Vagina (tissue), 2 donors: ENCODE data around the gene AUP1.

Experiments
- POLR2A ChIP-seq, 2 donors: fragments of 450-650 bp; IDR thresholded peaks; one replicate each; pipeline ENCODE4 v1.6.1; 2017; ENCODE audit warnings: antibody characterized with exemption in 2 of 2, mild to moderate bottlenecking in 2 of 2, moderate library complexity in 2 of 2
- POLR2AphosphoS5 ChIP-seq, 2 donors: sonication (generic); formaldehyde crosslinking; IDR thresholded peaks; one replicate each; pipeline ENCODE4 v1.9.0; 2017; ENCODE audit warnings: antibody characterized with exemption in 2 of 2, mild to moderate bottlenecking in 2 of 2, low read depth in 1 of 2; ENCODE audit not compliant: insufficient read depth in 1 of 2
- TF ChIP-seq, protein P1 (sequence below), 3 experiments: fragments of 450-650 bp in 2 of 3; fragments of 200-600 bp in 1 of 3; sonication (generic) in 1 of 3; IDR thresholded peaks; one replicate each; pipeline ENCODE4 v1.5.1; 2017 to 2019; ENCODE audit warnings: antibody characterized with exemption in 3 of 3, mild to moderate bottlenecking in 2 of 3, moderate library complexity in 2 of 3

DNA sequence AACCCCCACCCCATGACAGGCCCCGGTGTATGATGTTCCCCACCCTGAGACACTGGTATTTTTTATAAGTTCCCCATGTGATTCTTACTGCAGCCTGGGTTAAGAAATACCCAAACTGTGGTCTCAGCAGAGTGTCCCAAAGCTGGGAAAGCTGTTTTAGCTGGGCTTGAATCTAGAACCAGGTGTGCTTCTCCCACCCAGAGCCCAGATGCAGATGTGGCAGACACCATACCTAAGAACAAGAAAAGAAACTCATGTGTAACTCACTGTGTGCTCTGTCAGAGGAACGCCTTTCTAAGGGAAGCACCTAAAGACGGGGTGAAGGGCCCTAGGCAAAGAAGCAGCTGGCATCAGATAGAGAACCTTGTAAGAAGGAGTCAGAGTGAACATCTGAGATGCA, 48.9 kb upstream of the AUP1 start:
- TF ChIP-seq, protein P1, sequence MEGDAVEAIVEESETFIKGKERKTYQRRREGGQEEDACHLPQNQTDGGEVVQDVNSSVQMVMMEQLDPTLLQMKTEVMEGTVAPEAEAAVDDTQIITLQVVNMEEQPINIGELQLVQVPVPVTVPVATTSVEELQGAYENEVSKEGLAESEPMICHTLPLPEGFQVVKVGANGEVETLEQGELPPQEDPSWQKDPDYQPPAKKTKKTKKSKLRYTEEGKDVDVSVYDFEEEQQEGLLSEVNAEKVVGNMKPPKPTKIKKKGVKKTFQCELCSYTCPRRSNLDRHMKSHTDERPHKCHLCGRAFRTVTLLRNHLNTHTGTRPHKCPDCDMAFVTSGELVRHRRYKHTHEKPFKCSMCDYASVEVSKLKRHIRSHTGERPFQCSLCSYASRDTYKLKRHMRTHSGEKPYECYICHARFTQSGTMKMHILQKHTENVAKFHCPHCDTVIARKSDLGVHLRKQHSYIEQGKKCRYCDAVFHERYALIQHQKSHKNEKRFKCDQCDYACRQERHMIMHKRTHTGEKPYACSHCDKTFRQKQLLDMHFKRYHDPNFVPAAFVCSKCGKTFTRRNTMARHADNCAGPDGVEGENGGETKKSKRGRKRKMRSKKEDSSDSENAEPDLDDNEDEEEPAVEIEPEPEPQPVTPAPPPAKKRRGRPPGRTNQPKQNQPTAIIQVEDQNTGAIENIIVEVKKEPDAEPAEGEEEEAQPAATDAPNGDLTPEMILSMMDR (IDR thresholded peaks at IDR 0.05): no peak
- TF ChIP-seq POLR2AphosphoS5 (IDR thresholded peaks at IDR 0.05; ENCODE audit: insufficient read depth in 1 of 2, low read depth in 1 of 2) (no peak), POLR2A (IDR thresholded peaks at IDR 0.05) (no peak)
